ENCODE results near the gene FLT1.

DNA sequence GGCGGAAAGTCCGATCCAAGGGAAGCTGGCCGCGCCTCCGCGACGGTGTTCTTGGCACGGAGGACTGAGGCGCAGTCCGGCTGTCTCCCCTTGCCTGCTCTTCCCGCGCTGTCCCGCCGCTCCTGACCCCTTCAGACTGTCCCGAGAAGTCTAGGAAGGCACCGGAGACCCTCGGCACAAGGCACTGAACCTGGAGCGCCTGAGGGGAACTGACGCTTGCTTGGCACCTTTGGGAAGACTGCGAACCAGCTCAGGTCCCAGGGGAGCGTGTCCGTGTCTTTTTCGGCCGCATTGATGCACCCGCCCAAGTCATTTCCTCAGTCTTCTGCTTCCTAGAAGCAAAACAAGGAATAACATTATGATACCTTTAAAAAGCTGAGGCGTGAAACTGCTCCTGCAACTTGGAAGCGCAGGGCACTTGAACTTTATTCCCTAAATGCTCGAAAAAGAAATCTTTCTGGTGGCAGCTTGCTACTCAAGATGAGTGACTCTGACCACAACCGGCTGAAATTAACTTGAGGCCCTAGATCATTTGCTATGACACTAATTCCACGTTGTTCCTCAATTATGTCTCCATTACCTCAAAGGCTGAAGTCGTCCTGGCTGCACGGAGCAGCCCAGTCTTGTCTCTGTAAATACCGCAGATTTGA, 735 bp upstream of the FLT1 start:
- TF ChIP-seq, protein P1, sequence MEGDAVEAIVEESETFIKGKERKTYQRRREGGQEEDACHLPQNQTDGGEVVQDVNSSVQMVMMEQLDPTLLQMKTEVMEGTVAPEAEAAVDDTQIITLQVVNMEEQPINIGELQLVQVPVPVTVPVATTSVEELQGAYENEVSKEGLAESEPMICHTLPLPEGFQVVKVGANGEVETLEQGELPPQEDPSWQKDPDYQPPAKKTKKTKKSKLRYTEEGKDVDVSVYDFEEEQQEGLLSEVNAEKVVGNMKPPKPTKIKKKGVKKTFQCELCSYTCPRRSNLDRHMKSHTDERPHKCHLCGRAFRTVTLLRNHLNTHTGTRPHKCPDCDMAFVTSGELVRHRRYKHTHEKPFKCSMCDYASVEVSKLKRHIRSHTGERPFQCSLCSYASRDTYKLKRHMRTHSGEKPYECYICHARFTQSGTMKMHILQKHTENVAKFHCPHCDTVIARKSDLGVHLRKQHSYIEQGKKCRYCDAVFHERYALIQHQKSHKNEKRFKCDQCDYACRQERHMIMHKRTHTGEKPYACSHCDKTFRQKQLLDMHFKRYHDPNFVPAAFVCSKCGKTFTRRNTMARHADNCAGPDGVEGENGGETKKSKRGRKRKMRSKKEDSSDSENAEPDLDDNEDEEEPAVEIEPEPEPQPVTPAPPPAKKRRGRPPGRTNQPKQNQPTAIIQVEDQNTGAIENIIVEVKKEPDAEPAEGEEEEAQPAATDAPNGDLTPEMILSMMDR (IDR thresholded peaks at IDR 0.05) = peak in 1 of 12 donors; percentile 11
- TF ChIP-seq POLR2A (IDR thresholded peaks at IDR 0.05) = no peak

Data from heart left ventricle (tissue), 13 donors.